Astrocyte (in vitro differentiated cells and primary cell): Measurements from ENCODE around the gene IER5.

Source experiments
- CTCF ChIP-seq: IDR thresholded peaks from 2 replicates; pipeline ENCODE4 v1.5.1; 2011; ENCODE audit warnings: low read depth, mild to moderate bottlenecking, inconsistent platforms, low read length, moderate library complexity; ENCODE audit not compliant: insufficient read depth
- EZH2 ChIP-seq: IDR thresholded peaks from 2 replicates; pipeline ENCODE4 v1.6.1; 2012; ENCODE audit warnings: mild to moderate bottlenecking, low read length, inconsistent platforms; ENCODE audit not compliant: insufficient read depth

GRCh38 chr1:181097242-181097641 is 8.7 kb downstream of the IER5 start:
- TF ChIP-seq CTCF (no peak), EZH2 (no peak)
